GM23338 (cell line): ENCODE measurements around the gene DMD. TPM values are rescaled to one million over a fixed set of nuclear protein-coding genes. Genes with fewer than 3 reads are reported as not detected.

Experiments
- ATAC-seq: fragments of 200-7000 bp; cut with Tn5 transposase; 3 replicates; pipeline ENCODE4 v1.9.1; 2020
- DNase-seq: peaks from one replicate; pipeline ENCODE4 v3.0.0-alpha.2; 2015; ENCODE audit warnings: low spot score
- H2AFZ ChIP-seq: fragments of 200-600 bp; sonication (generic); 2 replicates; pipeline ENCODE4 v1.8.0; 2016; ENCODE audit warnings: antibody characterized with exemption, mild to moderate bottlenecking, moderate library complexity
- H3F3A ChIP-seq: fragments of 200-600 bp; sonication (generic); replicated peaks from 2 replicates; pipeline ENCODE4 v1.8.0; 2017; ENCODE audit warnings: antibody characterized with exemption, mixed run types, low read depth
- H3K27ac ChIP-seq: fragments of 200-600 bp; sonication (generic); 2 replicates; pipeline ENCODE4 v1.6.1; 2016; ENCODE audit warnings: low read depth
- H3K27me3 ChIP-seq: fragments of 200-600 bp; sonication (generic); 2 replicates; pipeline ENCODE4 v1.8.0; 2016; ENCODE audit warnings: mild to moderate bottlenecking, mixed run types, moderate library complexity; ENCODE audit not compliant: insufficient read depth
- H3K36me3 ChIP-seq: fragments of 200-600 bp; sonication (generic); 2 replicates; pipeline ENCODE4 v1.8.0; 2016; ENCODE audit warnings: mild to moderate bottlenecking; ENCODE audit not compliant: insufficient read depth
- H3K4me1 ChIP-seq: fragments of 200-600 bp; sonication (generic); 2 replicates; pipeline ENCODE4 v1.8.0; 2016; ENCODE audit warnings: mild to moderate bottlenecking, moderate library complexity; ENCODE audit not compliant: insufficient read depth
- H3K4me2 ChIP-seq: fragments of 200-600 bp; sonication (generic); 2 replicates; pipeline ENCODE4 v1.7.1; 2017; ENCODE audit warnings: mixed run types
- H3K4me3 ChIP-seq: fragments of 200-600 bp; sonication (generic); 2 replicates; pipeline ENCODE4 v1.6.1; 2016; ENCODE audit warnings: mixed run types
- H3K79me2 ChIP-seq: fragments of 200-600 bp; sonication (generic); replicated peaks from 2 replicates; pipeline ENCODE4 v1.8.0; 2017; ENCODE audit warnings: mild to moderate bottlenecking; ENCODE audit not compliant: insufficient read depth
- H3K9me2 ChIP-seq: fragments of 200-600 bp; sonication (generic); 2 replicates; pipeline ENCODE4 v1.8.0; 2017; ENCODE audit not compliant: insufficient read depth
- H4K20me1 ChIP-seq: fragments of 200-600 bp; sonication (generic); replicated peaks from 2 replicates; pipeline ENCODE4 v1.8.0; 2017; ENCODE audit warnings: mild to moderate bottlenecking; ENCODE audit not compliant: insufficient read depth
- H3K27ac Mint-ChIP-seq: 2 replicates; pipeline ENCODE4 v1.8.0; 2020; ENCODE audit warnings: inconsistent platforms, mild to moderate bottlenecking, moderate library complexity, mixed read lengths
- H3K27me3 Mint-ChIP-seq: 3 replicates; pipeline ENCODE4 v1.8.0; 2022; ENCODE audit warnings: low read depth, mild to moderate bottlenecking, moderate library complexity, mixed read lengths, inconsistent platforms; ENCODE audit not compliant: insufficient read depth, poor library complexity
- H3K36me3 Mint-ChIP-seq: 3 replicates; pipeline ENCODE4 v1.8.0; 2021; ENCODE audit warnings: low read depth, mild to moderate bottlenecking, inconsistent platforms, moderate library complexity, mixed read lengths
- H3K4me1 Mint-ChIP-seq: 3 replicates; pipeline ENCODE4 v1.8.0; 2020; ENCODE audit warnings: mild to moderate bottlenecking, inconsistent platforms, mixed read lengths
- H3K4me3 Mint-ChIP-seq: 3 replicates; pipeline ENCODE4 v1.8.0; 2021; ENCODE audit warnings: moderate library complexity, mild to moderate bottlenecking, inconsistent platforms, mixed read lengths
- H3K9me3 Mint-ChIP-seq: 3 replicates; pipeline ENCODE4 v1.8.0; 2020; ENCODE audit warnings: moderate library complexity, mild to moderate bottlenecking, inconsistent platforms, mixed read lengths
- EZH2 ChIP-seq: fragments of 200-600 bp; sonication (generic); IDR thresholded peaks from one replicate; pipeline ENCODE4 v1.8.0; 2017; ENCODE audit warnings: antibody characterized with exemption, mild to moderate bottlenecking, low read depth; ENCODE audit not compliant: unreplicated experiment
- EZH2phosphoT487 ChIP-seq: fragments of 200-600 bp; sonication (generic); IDR thresholded peaks from one replicate; pipeline ENCODE4 v1.8.1; 2018; ENCODE audit warnings: antibody characterized with exemption; ENCODE audit not compliant: unreplicated experiment
- NANOG ChIP-seq: IDR thresholded peaks from 2 replicates; pipeline ENCODE4 v1.6.1; 2016; ENCODE audit warnings: antibody characterized with exemption, borderline replicate concordance
- POLR2AphosphoS5 ChIP-seq: IDR thresholded peaks from 2 replicates; pipeline ENCODE4 v1.6.1; 2016; ENCODE audit warnings: antibody characterized with exemption, low read depth
- STAT1 ChIP-seq: IDR thresholded peaks from one replicate; pipeline ENCODE4 v1.6.1; 2016; ENCODE audit warnings: antibody characterized with exemption; ENCODE audit not compliant: unreplicated experiment
- ZNF114 ChIP-seq: fragments of 250-450 bp; sonication (Bioruptor Pico); IDR thresholded peaks from 2 replicates; pipeline ENCODE4 v1.5.0; 2020; ENCODE audit warnings: mild to moderate bottlenecking, moderate library complexity
- ZNF331 ChIP-seq: fragments of 250-450 bp; sonication (Bioruptor Pico); IDR thresholded peaks from 2 replicates; pipeline ENCODE4 v1.5.0; 2020; ENCODE audit warnings: low read depth, mild to moderate bottlenecking, moderate library complexity
- polyA plus RNA-seq: library from polyadenylated mRNA; unstranded; fragments of >200 nt; fragmentation: Nextera tagmentation; extraction: Ambion mirVana; gene quantifications from 2 replicates; pipeline ENCODE4 v1.2.1, GENCODE V29; 2016
- total RNA-seq: library from RNA; depleted of rRNA; stranded (reverse); fragments of >200 nt; shearing (Covaris generic); gene quantifications from 2 replicates; pipeline ENCODE4 v1.2.3, GENCODE V29; 2014
- TF ChIP-seq, protein P1 (sequence below): IDR thresholded peaks from 2 replicates; pipeline ENCODE4 v1.6.1; 2016; ENCODE audit warnings: antibody characterized with exemption
- TF ChIP-seq, protein P2 (sequence below): IDR thresholded peaks from one replicate; pipeline ENCODE4 v1.6.1; 2018; ENCODE audit warnings: antibody characterized with exemption; ENCODE audit not compliant: unreplicated experiment
- TF ChIP-seq, protein P3 (sequence below): fragments of 250-450 bp; sonication (Bioruptor Pico); IDR thresholded peaks from 2 replicates; pipeline ENCODE4 v1.5.0; 2020; ENCODE audit warnings: mild to moderate bottlenecking, moderate library complexity

The DMD gene
- total and polyA plus RNA-seq, 2 experiments from 2014 or later, result 4.5 to 7.6 TPM

DNA sequence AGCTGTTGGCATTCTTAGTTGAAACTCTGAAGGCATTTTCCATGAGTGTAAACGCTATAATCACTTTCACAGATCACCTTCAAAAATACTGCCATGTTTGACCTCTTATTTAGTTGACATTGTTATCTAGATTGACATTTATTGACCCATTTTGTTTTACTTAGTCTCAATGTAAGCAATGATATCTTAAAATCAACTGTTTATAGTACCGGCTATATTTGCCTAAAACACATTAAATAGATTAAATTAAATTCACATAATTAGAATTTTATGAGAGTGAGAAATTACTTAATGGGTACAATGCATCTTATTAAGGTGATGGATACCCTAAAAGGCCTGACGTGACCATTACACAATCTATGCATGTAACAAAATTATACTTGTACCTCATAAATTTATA is 1621.8 kb downstream of the DMD start:
- Histone ChIP-seq H3K4me1 (no peaks in the 10 kb centered on the region), H3F3A (no peaks in the 10 kb centered on the region), H3K27me3 (no peaks in the 10 kb centered on the region), H4K20me1 (no peaks in the 10 kb centered on the region), H3K4me3 (no peak overlapping the region), H3K27ac (no peak overlapping the region), H3K4me2 (no peak overlapping the region), H3K36me3 (no peaks in the 10 kb centered on the region), H3K9me2 (no peaks in the 10 kb centered on the region), H2AFZ (no peak overlapping the region), H3K79me2 (no peaks in the 10 kb centered on the region)
- Mint-ChIP-seq H3K36me3 (no peaks in the 10 kb centered on the region), H3K9me3 (no peaks in the 10 kb centered on the region), H3K27ac (no peak overlapping the region), H3K27me3 (peaks cover 2% of the 10 kb centered on the region), H3K4me1 (peaks cover 10% of the 10 kb centered on the region; the same call in 2 of the 3 replicates), H3K4me3 (no peak overlapping the region)
- TF ChIP-seq STAT1 (no peak), EZH2 (no peak), ZNF331 (CRISPR knock-in tag) (no peak), EZH2phosphoT487 (no peak), POLR2AphosphoS5 (no peak), ZNF114 (CRISPR knock-in tag) (no peak), NANOG (no peak)
- TF ChIP-seq, protein P1, sequence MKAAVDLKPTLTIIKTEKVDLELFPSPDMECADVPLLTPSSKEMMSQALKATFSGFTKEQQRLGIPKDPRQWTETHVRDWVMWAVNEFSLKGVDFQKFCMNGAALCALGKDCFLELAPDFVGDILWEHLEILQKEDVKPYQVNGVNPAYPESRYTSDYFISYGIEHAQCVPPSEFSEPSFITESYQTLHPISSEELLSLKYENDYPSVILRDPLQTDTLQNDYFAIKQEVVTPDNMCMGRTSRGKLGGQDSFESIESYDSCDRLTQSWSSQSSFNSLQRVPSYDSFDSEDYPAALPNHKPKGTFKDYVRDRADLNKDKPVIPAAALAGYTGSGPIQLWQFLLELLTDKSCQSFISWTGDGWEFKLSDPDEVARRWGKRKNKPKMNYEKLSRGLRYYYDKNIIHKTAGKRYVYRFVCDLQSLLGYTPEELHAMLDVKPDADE, result no peak
- TF ChIP-seq, protein P2, sequence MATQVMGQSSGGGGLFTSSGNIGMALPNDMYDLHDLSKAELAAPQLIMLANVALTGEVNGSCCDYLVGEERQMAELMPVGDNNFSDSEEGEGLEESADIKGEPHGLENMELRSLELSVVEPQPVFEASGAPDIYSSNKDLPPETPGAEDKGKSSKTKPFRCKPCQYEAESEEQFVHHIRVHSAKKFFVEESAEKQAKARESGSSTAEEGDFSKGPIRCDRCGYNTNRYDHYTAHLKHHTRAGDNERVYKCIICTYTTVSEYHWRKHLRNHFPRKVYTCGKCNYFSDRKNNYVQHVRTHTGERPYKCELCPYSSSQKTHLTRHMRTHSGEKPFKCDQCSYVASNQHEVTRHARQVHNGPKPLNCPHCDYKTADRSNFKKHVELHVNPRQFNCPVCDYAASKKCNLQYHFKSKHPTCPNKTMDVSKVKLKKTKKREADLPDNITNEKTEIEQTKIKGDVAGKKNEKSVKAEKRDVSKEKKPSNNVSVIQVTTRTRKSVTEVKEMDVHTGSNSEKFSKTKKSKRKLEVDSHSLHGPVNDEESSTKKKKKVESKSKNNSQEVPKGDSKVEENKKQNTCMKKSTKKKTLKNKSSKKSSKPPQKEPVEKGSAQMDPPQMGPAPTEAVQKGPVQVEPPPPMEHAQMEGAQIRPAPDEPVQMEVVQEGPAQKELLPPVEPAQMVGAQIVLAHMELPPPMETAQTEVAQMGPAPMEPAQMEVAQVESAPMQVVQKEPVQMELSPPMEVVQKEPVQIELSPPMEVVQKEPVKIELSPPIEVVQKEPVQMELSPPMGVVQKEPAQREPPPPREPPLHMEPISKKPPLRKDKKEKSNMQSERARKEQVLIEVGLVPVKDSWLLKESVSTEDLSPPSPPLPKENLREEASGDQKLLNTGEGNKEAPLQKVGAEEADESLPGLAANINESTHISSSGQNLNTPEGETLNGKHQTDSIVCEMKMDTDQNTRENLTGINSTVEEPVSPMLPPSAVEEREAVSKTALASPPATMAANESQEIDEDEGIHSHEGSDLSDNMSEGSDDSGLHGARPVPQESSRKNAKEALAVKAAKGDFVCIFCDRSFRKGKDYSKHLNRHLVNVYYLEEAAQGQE, result no peak
- TF ChIP-seq, protein P3, sequence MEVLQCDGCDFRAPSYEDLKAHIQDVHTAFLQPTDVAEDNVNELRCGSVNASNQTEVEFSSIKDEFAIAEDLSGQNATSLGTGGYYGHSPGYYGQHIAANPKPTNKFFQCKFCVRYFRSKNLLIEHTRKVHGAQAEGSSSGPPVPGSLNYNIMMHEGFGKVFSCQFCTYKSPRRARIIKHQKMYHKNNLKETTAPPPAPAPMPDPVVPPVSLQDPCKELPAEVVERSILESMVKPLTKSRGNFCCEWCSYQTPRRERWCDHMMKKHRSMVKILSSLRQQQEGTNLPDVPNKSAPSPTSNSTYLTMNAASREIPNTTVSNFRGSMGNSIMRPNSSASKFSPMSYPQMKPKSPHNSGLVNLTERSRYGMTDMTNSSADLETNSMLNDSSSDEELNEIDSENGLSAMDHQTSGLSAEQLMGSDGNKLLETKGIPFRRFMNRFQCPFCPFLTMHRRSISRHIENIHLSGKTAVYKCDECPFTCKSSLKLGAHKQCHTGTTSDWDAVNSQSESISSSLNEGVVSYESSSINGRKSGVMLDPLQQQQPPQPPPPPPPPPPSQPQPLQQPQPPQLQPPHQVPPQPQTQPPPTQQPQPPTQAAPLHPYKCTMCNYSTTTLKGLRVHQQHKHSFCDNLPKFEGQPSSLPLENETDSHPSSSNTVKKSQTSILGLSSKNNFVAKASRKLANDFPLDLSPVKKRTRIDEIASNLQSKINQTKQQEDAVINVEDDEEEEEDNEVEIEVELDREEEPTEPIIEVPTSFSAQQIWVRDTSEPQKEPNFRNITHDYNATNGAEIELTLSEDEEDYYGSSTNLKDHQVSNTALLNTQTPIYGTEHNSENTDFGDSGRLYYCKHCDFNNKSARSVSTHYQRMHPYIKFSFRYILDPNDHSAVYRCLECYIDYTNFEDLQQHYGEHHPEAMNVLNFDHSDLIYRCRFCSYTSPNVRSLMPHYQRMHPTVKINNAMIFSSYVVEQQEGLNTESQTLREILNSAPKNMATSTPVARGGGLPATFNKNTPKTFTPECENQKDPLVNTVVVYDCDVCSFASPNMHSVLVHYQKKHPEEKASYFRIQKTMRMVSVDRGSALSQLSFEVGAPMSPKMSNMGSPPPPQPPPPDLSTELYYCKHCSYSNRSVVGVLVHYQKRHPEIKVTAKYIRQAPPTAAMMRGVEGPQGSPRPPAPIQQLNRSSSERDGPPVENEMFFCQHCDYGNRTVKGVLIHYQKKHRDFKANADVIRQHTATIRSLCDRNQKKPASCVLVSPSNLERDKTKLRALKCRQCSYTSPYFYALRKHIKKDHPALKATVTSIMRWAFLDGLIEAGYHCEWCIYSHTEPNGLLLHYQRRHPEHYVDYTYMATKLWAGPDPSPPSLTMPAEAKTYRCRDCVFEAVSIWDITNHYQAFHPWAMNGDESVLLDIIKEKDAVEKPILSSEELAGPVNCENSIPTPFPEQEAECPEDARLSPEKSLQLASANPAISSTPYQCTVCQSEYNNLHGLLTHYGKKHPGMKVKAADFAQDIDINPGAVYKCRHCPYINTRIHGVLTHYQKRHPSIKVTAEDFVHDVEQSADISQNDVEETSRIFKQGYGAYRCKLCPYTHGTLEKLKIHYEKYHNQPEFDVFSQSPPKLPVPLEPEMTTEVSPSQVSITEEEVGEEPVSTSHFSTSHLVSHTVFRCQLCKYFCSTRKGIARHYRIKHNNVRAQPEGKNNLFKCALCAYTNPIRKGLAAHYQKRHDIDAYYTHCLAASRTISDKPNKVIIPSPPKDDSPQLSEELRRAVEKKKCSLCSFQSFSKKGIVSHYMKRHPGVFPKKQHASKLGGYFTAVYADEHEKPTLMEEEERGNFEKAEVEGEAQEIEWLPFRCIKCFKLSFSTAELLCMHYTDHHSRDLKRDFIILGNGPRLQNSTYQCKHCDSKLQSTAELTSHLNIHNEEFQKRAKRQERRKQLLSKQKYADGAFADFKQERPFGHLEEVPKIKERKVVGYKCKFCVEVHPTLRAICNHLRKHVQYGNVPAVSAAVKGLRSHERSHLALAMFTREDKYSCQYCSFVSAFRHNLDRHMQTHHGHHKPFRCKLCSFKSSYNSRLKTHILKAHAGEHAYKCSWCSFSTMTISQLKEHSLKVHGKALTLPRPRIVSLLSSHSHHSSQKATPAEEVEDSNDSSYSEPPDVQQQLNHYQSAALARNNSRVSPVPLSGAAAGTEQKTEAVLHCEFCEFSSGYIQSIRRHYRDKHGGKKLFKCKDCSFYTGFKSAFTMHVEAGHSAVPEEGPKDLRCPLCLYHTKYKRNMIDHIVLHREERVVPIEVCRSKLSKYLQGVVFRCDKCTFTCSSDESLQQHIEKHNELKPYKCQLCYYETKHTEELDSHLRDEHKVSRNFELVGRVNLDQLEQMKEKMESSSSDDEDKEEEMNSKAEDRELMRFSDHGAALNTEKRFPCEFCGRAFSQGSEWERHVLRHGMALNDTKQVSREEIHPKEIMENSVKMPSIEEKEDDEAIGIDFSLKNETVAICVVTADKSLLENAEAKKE (CRISPR knock-in tag), result no peak
- no peak for ATAC-seq
- no peak for DNase-seq
